GM18517 (cell line): Measurements from ENCODE around the gene TGIF1.
A peak's percentile ranks its signal among the peaks of the same experiment; 100 is the strongest.
"Not testable (repeated sequence)": the region's sequence is repeated elsewhere in the genome, so short reads cannot be mapped to it uniquely, and the experiment has no call there.

Experiments used
- ATAC-seq: cut with Tn5 transposase; IDR thresholded peaks from one replicate; pipeline ENCODE4 v1.9.1; 2021; ENCODE audit warnings: mild to moderate bottlenecking, moderate library complexity; ENCODE audit not compliant: unreplicated experiment

Gene TGIF1

DNA sequence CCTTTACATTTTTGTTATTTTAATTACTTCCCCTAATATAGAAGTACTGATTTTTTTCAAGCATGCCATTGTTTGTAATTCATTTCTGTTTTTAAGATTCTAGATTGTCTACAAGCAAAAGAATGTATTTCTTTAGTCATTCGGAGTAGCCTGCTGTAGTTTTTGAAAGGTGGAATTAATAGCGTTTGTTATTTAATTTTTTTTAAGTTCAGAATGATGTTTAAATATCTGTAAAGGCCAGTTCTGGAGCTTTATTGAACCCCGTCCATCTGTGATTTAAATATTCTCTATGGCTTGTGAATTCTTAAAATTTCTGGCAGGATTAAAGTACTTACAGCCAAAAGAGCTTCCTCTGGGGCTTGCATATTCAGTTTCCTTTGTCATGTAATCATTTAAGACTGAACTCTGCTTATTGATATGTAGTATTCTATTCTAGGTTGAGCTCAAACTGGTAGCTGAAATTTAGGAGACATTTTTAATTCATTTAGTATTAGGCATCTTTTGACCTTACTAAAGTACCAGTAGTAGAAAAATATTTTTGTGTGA, 5.2 kb downstream of the TGIF1 start:
- ATAC-seq = no peak

DNA sequence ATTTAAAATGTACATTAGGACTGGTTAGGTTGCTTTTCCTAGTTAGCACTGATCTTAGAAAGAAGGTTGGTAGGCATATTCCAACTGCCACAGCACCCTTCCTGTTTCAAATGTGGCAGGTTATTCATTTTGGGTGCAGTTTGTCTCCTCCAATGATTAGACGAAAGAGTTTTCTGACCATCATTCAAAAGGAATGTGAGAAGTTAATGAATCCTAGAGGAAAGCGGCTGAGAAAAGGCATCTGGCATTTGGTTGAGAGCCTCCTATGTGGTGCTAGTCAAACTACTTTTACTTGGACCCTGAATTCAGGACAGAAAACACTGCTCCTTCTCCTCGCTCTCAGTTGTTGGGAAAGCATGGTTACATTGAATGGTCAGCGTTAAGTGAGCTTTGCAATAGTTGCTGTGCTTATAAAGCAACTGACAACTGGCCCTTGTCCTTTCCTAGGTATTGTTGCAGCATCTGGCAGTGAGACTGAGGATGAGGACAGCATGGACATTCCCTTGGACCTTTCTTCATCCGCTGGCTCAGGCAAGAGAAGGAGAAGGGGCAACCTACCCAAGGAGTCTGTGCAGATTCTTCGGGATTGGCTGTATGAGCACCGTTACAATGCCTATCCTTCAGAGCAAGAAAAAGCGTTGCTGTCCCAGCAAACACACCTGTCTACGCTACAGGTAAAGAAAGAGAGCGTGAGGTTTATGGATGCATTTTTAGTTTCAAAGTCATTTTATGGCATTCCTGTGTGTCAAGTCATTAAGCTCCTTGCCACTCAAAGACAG, 6.1 kb downstream of the TGIF1 start:
- ATAC-seq = no peak

DNA sequence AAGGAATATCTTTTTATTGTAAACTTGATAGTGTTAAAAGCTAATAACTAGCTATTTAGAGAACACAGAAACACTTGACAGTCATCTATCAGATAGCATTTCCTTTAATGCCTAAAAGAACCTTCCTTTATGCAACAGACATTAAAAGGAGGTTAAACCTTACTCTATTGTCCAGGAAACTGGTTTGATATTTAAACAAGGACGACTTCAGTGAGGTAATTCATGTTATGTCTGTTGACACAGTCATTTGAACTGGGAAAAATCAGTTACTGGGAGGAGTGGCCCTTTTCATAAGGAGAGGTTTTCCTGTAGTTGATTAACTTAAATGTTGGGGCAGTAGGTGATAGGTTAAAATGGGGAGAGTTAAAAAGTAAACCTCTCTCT, 6.7 kb downstream of the TGIF1 start:
- no peak for ATAC-seq

DNA sequence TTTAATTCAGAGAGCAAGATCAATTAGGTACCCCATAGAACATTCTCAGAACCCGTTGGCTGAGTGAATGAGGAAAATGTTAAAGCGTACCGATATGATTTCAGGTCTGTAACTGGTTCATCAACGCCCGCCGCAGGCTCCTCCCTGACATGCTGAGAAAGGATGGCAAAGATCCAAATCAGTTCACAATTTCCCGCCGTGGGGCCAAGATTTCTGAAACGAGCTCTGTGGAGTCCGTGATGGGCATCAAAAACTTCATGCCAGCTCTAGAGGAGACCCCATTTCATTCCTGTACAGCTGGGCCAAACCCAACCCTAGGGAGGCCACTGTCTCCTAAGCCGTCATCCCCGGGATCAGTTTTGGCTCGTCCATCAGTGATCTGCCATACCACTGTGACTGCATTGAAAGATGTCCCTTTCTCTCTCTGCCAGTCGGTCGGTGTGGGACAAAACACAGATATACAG, 7.3 kb downstream of the TGIF1 start:
- no peak for ATAC-seq

DNA sequence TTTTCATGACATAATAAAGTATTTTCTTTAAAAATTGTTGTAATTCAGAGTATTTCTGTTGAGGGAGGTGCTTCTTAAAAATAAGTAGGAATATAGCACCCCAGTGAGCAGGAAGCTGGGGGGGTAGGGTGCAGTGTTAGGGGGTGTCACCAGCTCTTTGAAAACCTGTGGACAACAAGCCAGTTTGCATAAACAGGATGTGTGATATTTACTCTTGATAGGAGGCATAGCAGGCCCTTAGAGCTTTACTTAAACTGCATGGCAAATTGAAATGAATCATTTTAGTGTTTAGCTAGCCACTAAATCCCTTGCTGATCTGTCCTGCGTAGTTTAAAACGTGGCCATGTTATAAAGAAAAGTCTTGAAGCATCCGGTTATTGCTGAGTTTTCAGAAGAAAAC, 8.4 kb downstream of the TGIF1 start:
- no peak for ATAC-seq

DNA sequence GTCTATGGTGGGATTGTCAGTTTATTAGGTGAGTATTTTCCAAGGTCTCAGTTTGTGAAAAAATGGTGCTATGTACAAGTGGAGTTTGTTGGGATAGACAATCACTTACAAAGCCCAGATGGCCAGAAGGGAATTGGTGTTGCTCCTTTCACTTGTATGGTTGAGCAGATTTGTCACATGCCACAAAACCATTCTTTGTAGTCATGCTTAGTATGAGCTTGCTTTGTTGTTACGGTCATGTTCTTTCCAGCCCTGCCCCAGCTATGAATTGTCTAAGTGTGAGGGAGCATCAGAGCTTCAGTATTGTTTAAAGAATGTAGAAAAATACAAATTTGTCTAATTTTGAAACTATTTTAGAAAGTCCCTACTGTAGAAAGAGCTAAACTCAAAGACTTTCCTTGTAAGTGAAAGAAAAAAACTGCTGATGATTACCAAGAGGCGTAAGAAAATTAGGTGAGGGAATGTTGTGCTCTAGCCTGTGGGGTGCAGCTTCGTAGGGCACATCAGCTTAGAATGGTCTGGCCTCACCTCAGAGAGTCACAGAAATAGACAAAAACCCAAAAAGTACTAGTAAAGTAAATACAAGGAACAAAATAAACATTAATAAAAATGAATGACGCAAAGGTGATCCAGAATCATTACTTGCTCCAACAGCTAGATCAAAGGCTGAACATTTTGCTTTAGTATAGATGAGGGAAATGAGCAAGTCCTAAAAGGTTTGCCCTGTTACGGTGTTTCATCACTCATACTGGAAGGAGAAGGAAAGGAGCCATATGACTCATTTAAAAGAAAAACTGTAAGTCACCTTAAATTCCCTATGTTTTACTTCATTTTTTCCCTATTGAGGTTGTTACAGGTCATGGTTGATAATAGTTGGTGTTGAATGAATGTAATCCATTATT, 9.2 kb downstream of the TGIF1 start:
- ATAC-seq = no peak

DNA sequence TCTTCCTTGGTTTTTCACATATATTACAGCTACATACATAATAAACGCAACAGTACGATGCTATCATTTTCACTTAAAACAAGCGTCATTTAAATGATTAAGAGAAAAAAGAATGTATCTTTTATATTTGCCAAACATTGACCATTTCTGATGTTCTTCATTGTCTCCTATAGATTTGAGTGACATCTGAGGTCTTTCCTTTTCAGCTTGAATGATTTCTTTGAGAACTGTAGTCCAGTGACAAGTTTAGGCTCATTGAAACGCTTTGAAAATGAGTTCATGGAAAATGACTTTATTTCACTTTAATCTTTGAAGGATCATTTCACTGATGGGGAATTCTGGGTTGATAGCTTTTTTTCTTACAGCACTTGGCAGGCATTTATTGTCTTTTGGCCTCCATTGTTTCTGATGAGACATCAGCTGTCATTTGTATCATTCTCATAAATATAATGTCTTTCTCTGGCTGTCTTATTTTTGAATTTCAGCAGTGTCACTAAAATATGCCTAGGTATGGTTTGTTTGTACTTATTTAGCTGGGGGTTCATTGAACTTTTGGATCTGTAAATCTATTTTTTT, 10.9 kb downstream of the TGIF1 start:
- no peak for ATAC-seq

DNA sequence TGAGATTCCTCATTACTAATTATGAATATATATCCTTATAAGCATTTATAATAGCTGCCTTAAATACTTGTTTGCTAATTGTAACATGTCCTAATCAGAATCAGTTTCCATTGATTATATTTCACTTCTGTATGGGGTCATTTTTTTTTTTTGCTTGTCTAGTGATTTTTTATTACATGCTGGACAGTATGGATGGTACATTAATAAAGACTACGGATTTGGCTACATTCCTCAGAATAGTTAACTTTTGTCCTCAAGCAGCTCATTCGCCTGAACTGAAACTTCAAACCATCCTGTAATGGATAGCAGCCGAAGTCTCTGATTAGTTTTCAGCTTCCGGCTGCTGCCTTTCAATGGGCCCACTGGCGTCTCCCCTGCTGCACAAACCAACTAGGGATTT, 11.7 kb downstream of the TGIF1 start:
- no peak for ATAC-seq

DNA sequence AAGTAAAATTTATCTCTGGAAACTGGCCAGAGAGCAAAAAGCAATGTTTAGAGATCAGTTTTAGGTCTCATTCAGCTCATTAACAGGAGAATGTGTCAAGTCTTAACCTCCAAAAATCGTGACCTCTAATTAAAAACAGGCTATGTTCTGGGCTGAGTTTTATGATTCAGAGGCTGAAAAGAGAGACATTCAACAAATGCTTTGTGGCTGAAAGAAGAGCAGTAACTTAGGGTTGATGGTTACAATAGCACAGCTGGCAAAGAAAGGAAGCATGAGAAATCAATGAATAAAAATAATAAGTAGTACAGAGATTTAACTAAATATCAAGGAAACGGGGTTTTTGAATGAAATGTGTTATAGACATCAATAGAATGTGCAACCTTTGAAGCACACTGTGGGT, 13.1 kb downstream of the TGIF1 start:
- no peak for ATAC-seq

DNA sequence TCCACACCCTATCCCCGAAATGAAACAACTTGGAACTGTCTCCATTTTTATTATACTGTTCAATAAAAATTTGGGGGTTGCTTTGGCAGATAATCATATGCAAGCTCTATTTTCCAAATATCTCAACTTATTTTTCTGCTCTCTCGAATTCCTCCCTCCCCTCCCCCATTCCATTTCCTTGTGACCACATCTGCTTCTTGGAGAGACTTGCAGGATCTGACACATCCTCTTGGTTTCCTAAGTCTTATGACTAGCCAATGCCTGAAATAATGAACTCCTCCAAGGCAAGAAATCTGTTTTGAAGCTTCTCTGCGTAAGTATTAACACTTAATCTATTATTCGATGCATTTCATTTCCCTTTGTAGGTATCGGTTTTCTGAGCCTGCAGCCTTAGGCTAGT, 16.1 kb downstream of the TGIF1 start:
- no peak for ATAC-seq

DNA sequence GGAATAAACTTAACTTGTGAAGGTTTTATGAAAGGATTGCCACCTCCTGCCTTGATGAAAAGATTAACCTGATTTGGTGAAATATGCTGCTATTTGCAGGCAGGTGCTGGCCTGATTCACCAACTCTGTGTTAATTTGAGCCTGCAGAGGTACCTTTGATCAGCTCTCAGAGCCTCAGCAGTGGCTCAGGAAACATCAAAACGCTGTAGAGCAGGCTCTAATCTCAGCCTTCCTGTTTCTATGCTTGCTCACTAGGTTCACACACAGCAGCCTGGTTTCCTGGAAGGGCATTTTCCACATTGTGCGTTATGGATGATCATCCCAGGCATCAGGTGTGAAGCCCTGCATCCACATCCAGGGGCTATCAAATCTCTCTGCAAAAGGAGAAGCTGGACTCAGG, 16.9 kb downstream of the TGIF1 start:
- ATAC-seq = no peak

DNA sequence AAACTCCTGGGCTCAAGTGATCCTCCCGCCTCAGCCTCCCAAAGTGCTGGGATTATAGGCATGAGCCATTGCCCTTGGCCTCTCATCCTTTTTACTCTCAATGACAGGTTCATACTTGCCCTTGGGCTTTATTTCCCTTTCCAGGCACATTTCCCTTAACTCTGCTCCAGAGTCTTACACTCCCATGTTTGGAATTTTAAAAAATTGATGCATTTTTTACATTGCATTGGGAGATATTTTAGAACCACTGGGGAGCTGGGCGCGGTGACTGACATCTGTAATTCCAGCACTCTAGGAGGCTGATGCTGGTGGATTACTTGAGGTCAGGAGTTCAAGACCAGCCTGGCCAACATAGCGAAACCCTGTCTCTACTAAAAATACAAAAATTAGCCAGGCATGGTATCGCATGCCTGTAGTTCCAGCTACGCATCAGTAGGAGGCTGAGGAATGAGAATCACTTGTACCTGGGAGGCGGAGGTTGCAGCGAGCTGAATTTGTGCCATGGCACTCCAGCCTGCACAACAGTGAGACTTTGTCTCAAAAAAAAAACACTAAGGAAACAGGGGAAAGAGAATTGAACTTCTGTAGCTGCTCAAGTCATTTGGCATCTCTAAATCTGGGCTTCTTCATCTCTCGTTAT, 18.2 kb downstream of the TGIF1 start:
- ATAC-seq = no peak

DNA sequence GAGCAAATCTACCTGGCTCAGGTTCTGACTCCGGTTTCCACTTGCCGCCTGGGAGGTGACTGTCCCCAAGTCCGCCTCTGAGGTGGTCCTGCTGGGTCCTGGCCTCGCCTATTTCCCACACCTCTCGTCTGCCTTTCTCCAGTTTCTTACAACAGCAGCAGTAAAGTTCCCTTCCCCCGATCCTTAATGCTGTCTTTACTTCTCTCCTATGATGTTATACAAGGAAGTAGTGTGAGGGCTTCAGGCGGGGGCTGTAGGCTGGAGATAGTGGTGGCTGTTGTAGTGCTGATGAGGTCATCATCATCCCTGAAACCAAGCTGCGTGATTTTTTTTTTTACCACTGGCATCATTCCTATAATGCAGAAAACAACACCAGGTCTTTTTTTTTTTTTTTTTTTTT, 18.9 kb downstream of the TGIF1 start:
- no peak for ATAC-seq

DNA sequence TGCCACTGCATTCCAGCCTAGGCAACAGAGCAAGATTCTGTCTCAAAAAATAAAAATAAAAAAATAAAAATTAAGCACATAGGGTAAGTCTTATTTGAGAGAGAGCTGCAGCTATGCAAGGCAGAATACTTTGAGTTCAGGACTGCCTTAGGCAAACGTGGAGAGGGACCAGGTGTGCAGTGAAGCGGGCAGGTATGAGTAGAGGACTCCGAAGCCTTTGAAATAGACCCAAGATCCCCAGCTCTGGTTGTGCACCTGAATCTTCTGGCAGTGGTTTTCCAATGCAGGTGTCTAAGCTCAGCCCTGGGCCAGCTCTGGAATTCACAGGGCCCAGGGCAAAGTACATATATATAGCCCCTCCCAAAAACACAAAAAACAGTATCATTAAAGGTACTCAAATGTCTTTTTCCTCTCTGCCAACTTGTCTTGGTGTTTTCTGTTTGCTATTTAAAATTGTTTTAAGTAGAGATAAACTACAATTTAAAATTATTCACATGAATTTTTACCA, 21.2 kb downstream of the TGIF1 start:
- ATAC-seq = no peak

DNA sequence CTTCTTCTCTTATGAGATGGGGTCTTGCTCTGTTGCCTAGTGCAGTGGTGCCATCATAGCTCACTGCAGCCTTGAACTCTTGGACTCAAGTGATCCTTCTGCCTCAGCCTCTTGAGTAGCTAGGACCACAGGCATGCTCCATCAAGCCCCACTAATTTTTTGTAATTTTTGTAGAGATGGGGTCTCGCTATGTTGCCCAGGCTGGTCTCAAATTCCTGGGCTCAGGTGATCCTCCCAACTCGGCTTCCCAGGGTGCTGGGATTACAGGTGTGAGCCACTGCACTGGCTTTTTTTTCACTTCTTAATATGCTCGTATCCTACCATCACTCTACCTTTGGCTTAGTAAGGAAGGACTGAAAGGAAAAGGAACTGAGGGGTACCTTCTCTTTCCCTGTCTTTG, 22.1 kb downstream of the TGIF1 start:
- ATAC-seq = not testable (repeated sequence)

DNA sequence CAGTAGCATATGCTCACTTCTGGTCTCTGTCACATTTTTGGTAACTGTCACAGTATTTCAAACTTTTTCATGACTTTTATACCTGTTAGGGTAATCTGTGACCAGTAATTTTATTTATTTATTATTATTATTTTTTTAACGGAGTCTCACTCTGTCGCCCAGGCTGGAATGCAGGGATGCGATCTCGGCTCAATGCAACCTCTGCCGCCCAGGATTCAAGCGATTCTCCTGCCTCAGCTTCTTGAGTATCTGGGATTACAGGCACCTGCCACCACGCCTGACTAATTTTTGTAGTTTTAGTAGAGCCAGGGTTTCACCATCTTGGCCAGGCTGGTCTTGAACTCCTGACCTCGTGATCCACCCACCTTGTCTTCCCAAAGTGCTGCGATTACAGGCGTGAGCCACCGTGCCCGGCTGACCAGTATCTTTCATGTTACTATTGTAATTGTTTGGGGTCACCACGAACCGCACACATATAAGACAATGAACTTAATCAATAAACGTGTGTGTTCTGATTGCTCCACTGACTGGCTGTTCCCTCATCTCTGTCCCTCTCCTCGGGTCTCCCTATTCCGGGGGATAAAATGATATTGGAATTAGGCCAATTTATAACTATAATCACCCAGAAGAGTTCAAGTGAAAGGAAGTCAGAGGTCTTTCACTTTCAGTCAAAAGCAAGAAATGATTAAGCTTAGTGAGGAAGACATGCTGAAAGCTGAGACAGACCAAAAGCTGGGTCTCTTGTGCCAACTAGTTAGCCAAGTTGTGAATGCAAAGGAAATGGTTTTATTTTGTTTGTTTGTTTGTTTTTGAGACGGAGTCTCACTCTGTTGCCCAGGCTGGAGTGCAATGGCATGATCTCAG, 22.9 kb downstream of the TGIF1 start:
- ATAC-seq = peak; percentile 92

DNA sequence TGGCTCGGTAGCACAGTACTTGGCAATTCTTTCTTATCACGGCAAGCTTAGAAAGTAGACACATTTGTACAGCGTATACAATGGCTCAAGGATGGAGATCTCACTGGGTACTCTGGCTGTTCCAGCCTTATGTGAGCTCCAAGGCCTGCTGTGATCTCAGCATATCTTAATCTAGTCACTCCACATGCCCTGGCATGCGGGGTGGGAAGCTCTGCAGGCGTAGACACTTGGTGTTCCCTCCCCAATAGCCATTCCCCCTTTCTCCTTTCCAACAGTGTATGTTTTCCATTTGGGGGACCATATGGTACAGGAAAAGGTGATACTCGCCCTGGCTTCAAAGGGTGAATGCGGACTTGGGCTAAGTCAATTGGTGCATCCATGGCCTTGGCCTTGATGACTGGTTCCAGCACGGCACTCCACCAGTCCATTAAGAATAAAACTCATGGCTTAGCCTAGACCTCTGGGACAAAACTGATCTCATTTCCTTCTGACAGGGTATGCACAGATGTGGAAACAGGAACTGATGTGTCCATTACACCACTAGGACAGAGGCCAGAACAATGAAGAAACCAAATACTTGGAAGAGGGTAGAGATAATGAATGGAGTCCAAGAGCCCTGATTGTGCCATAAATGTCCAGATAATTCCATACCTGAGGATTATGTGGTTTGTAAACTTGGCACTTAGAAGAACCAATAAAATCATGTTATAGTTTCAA, 28.4 kb downstream of the TGIF1 start:
- no peak for ATAC-seq

DNA sequence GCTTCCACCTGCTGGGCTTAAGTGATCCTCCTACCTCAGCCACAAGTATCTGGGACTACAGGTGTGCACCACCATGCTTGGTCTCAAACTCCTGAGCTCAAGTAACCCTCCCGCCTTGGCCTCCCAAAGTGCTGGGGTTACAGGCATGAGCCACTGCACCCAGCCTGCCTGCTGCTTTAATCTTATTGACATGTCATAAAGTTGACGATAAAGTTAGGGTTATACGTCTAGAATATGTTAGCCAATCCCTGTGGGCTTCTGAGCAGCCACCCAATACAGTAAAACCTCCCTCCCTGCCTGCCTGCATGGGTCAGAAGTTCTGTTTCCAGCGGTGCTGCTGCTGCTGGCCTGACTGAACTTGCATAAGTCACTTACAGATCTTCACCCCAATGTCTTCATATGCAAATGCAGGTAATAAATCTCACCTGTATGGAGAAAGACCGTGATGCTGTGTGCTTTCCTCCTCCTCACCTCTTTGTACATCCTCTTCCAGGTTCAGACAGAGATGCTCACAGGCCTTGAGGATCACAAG, 30.1 kb downstream of the TGIF1 start:
- no peak for ATAC-seq
